H9 (cell line): ENCODE measurements around the gene CAMTA1. TPM values are rescaled to one million over a fixed set of nuclear protein-coding genes. Genes with fewer than 3 reads are reported as not detected.

Experiments used
- DNase-seq: peaks from one replicate; pipeline ENCODE4 v3.0.0-alpha.2; 2017
- H2AFZ ChIP-seq: one replicate; pipeline ENCODE4 v1.6.1; 2013; ENCODE audit warnings: mild to moderate bottlenecking, low read length, control low read depth, moderate library complexity
- H2AK5ac ChIP-seq: 2 replicates; pipeline ENCODE4 v1.6.1; 2013; ENCODE audit warnings: low read length, control low read depth, mixed read lengths; ENCODE audit not compliant: insufficient read length
- H2BK120ac ChIP-seq: one replicate; pipeline ENCODE4 v1.6.1; 2013; ENCODE audit warnings: low read depth, mild to moderate bottlenecking, low read length, control low read depth, inconsistent platforms; ENCODE audit not compliant: poor library complexity, severe bottlenecking
- H2BK12ac ChIP-seq: 2 replicates; pipeline ENCODE4 v1.6.1; 2013; ENCODE audit warnings: low read length, control low read depth, mixed read lengths, low read depth; ENCODE audit not compliant: insufficient read length
- H2BK15ac ChIP-seq: 2 replicates; pipeline ENCODE4 v1.6.1; 2013; ENCODE audit warnings: low read depth, low read length, control low read depth
- H2BK20ac ChIP-seq: one replicate; pipeline ENCODE4 v1.6.1; 2013; ENCODE audit warnings: low read depth, mild to moderate bottlenecking, low read length, control low read depth, inconsistent platforms; ENCODE audit not compliant: poor library complexity, severe bottlenecking
- H2BK5ac ChIP-seq: 2 replicates; pipeline ENCODE4 v1.6.1; 2013; ENCODE audit warnings: low read length, control low read depth, mixed read lengths; ENCODE audit not compliant: insufficient read length
- H3K14ac ChIP-seq: 2 replicates; pipeline ENCODE4 v1.6.1; 2013; ENCODE audit warnings: low read length, control low read depth; ENCODE audit not compliant: insufficient read depth
- H3K18ac ChIP-seq: 2 replicates; pipeline ENCODE4 v1.6.1; 2013; ENCODE audit warnings: low read depth, mild to moderate bottlenecking, mixed read lengths, low read length, control low read depth; ENCODE audit not compliant: insufficient read length
- H3K23ac ChIP-seq: 2 replicates; pipeline ENCODE4 v1.6.1; 2013; ENCODE audit warnings: low read length, control low read depth, mixed read lengths, low read depth; ENCODE audit not compliant: insufficient read length
- H3K23me2 ChIP-seq: 2 replicates; pipeline ENCODE4 v1.6.1; 2013; ENCODE audit warnings: low read depth, mild to moderate bottlenecking, mixed read lengths, low read length, control low read depth; ENCODE audit not compliant: insufficient read length, poor library complexity, severe bottlenecking
- H3K27ac ChIP-seq: 2 replicates; pipeline ENCODE4 v1.5.1; 2013; ENCODE audit warnings: low read length, control low read depth, mixed read lengths, low read depth; ENCODE audit not compliant: insufficient read length
- H3K27me3 ChIP-seq: 2 replicates; pipeline ENCODE4 v1.6.1; 2013; ENCODE audit warnings: low read length, control low read depth, inconsistent platforms; ENCODE audit not compliant: insufficient read depth
- H3K4ac ChIP-seq: 2 replicates; pipeline ENCODE4 v1.6.1; 2013; ENCODE audit warnings: low read depth, mild to moderate bottlenecking, control low read depth, inconsistent platforms, low read length, moderate library complexity
- H3K4me1 ChIP-seq: 2 replicates; pipeline ENCODE4 v1.6.1; 2013; ENCODE audit warnings: low read length, control low read depth, inconsistent platforms; ENCODE audit not compliant: insufficient read depth
- H3K4me2 ChIP-seq: 2 replicates; pipeline ENCODE4 v1.6.1; 2013; ENCODE audit warnings: low read length, control low read depth, mixed read lengths; ENCODE audit not compliant: insufficient read length, insufficient read depth
- H3K56ac ChIP-seq: 2 replicates; pipeline ENCODE4 v1.6.1; 2013; ENCODE audit warnings: low read depth, mild to moderate bottlenecking, mixed read lengths, low read length, control low read depth; ENCODE audit not compliant: insufficient read length
- H3K79me1 ChIP-seq: 2 replicates; pipeline ENCODE4 v1.6.1; 2013; ENCODE audit warnings: low read depth, mild to moderate bottlenecking, moderate library complexity, low read length, control low read depth, inconsistent platforms; ENCODE audit not compliant: insufficient read depth, poor library complexity, severe bottlenecking
- H3K79me2 ChIP-seq: 2 replicates; pipeline ENCODE4 v1.6.1; 2013; ENCODE audit warnings: low read length, control low read depth, inconsistent platforms; ENCODE audit not compliant: insufficient read depth
- H3K9ac ChIP-seq: 2 replicates; pipeline ENCODE4 v1.6.1; 2013; ENCODE audit warnings: low read length, control low read depth, mixed read lengths; ENCODE audit not compliant: insufficient read length; ENCODE audit errors: extremely low read depth
- H3K9me3 ChIP-seq: one replicate; pipeline ENCODE4 v1.6.1; 2013; ENCODE audit warnings: low read depth, low read length, inconsistent platforms; ENCODE audit not compliant: control insufficient read depth
- H3T11ph ChIP-seq: one replicate; pipeline ENCODE4 v1.6.1; 2013; ENCODE audit warnings: mild to moderate bottlenecking, low read length, control low read depth, inconsistent platforms
- H4K20me1 ChIP-seq: one replicate; pipeline ENCODE4 v1.6.1; 2013; ENCODE audit not compliant: control insufficient read depth, insufficient read length, insufficient read depth
- H4K5ac ChIP-seq: 2 replicates; pipeline ENCODE4 v1.6.1; 2013; ENCODE audit warnings: low read depth, mild to moderate bottlenecking, mixed read lengths, low read length, control low read depth; ENCODE audit not compliant: insufficient read length
- H4K8ac ChIP-seq: replicated peaks from 2 replicates; pipeline ENCODE4 v1.6.1; 2013; ENCODE audit warnings: low read length, control low read depth, mixed read lengths, low read depth; ENCODE audit not compliant: insufficient read length
- H4K91ac ChIP-seq: 2 replicates; pipeline ENCODE4 v1.6.1; 2013; ENCODE audit warnings: low read depth, mild to moderate bottlenecking, moderate library complexity, mixed read lengths, low read length, control low read depth; ENCODE audit not compliant: insufficient read length
- H3K27ac Mint-ChIP-seq, 3 experiments: 2 replicates in 2 of 3; 3 replicates in 1 of 3; pipeline ENCODE4 v1.8.0; 2020 to 2021; ENCODE audit warnings: mixed read lengths in 3 of 3, mild to moderate bottlenecking in 1 of 3, moderate library complexity in 1 of 3
- H3K27me3 Mint-ChIP-seq: 2 replicates; pipeline ENCODE4 v1.8.0; 2021; ENCODE audit warnings: low read depth, mild to moderate bottlenecking, moderate library complexity, mixed read lengths
- H3K36me3 Mint-ChIP-seq, 3 experiments: 2 replicates in 2 of 3; 3 replicates in 1 of 3; pipeline ENCODE4 v1.8.0; 2020 to 2021; ENCODE audit warnings: low read depth in 3 of 3, mixed read lengths in 3 of 3; ENCODE audit not compliant: insufficient read depth in 1 of 3
- H3K4me1 Mint-ChIP-seq, 2 experiments: 2 replicates each; pipeline ENCODE4 v1.8.0; 2020; ENCODE audit warnings: mixed read lengths in 2 of 2
- H3K4me3 Mint-ChIP-seq, 2 experiments: 2 replicates in 1 of 2; 3 replicates in 1 of 2; pipeline ENCODE4 v1.8.0; 2020 to 2021; ENCODE audit warnings: mild to moderate bottlenecking in 2 of 2, mixed read lengths in 2 of 2, moderate library complexity in 1 of 2
- H3K9me3 Mint-ChIP-seq, 2 experiments: 2 replicates in 1 of 2; 3 replicates in 1 of 2; pipeline ENCODE4 v1.8.0; 2020; ENCODE audit warnings: mild to moderate bottlenecking in 2 of 2, mixed read lengths in 2 of 2, moderate library complexity in 1 of 2
- WGBS: extraction: QIAGEN DNeasy Blood & Tissue Kit; methylation state at CpG from one replicate; pipeline ENCODE4 v1.1.7; 2013; ENCODE audit warnings: missing lambda C conversion rate, low lambda C conversion rate, mixed read lengths; ENCODE audit not compliant: insufficient read length; ENCODE audit errors: extremely low coverage; 5-methylcytosine and 5-hydroxymethylcytosine counted together
- total RNA-seq: library from RNA; stranded (reverse); gene quantifications from 2 replicates; pipeline ENCODE4 v1.2.1, GENCODE V29; 2021
- TF ChIP-seq, protein P1 (sequence below): fragments of 200-600 bp; sonication (generic); conservative IDR thresholded peaks from 3 replicates; pipeline ENCODE4 v1.8.0; 2021; ENCODE audit warnings: antibody characterized with exemption, mild to moderate bottlenecking

Gene CAMTA1
- total RNA-seq, 1 experiment from 2014 or later: 115 TPM

DNA sequence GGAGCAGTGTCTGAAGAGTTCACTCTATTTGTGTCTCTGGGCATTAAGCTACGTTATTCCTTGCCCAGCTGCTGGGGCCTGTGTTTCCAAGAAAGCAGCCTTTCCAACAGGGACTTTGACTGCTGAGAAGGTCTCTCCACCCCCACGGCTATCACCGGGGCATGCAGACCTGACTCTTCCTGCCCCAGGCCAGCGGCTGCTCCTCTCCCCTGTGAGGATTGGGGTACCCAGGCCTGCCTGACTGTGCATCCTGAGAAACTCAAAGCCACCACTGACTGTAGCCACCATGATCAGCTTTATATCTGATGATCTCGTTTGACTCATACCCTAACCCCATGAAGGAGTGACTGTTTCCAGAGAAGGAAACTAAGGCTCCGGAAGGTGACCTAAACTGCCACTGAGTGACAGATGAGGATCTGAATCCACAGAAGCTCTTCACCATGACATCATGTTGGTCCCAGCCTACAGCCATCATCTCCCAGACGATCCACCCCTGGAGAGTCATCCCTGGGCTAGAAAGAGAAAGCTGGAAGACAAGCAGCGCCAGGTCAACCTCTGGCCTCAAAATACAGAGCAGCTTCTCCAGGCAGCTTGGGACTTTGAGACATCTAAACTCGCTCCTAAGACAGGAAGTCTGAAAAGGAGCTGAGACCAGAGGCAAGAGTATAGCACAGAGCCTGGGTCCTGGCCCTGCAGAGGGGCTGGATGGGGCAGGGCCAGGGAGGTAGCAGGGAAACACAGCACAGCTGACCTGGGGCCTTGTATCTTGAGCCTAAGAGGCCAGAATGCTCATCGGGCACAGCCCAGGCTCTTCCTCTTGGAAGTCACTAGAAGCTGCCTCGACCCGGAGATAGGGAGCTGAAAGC, 741.8 kb downstream of the CAMTA1 start:
- H3T11ph ChIP-seq: no peak overlapping the region
- H3K56ac ChIP-seq: no peak overlapping the region
- H3K14ac ChIP-seq: no peak overlapping the region
- H3K9me3 ChIP-seq: no peaks in the 10 kb centered on the region
- no peaks in the 10 kb centered on the region; a peak in 1 of 5 replicates for H3K9me3 Mint-ChIP-seq
- TF ChIP-seq, protein P1, sequence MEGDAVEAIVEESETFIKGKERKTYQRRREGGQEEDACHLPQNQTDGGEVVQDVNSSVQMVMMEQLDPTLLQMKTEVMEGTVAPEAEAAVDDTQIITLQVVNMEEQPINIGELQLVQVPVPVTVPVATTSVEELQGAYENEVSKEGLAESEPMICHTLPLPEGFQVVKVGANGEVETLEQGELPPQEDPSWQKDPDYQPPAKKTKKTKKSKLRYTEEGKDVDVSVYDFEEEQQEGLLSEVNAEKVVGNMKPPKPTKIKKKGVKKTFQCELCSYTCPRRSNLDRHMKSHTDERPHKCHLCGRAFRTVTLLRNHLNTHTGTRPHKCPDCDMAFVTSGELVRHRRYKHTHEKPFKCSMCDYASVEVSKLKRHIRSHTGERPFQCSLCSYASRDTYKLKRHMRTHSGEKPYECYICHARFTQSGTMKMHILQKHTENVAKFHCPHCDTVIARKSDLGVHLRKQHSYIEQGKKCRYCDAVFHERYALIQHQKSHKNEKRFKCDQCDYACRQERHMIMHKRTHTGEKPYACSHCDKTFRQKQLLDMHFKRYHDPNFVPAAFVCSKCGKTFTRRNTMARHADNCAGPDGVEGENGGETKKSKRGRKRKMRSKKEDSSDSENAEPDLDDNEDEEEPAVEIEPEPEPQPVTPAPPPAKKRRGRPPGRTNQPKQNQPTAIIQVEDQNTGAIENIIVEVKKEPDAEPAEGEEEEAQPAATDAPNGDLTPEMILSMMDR: no peak
- H3K27ac Mint-ChIP-seq: no peak overlapping the region; a peak in 2 of 7 replicates
- DNase-seq: no peak
- H2BK12ac ChIP-seq: no peak overlapping the region
- H3K79me1 ChIP-seq: no peaks in the 10 kb centered on the region
- H3K27me3 Mint-ChIP-seq: no peaks in the 10 kb centered on the region; the same call in 1 of the 2 replicates
- H2BK120ac ChIP-seq: no peak overlapping the region
- H4K5ac ChIP-seq: no peak overlapping the region
- no peak overlapping the region for H2BK15ac ChIP-seq
- no CpG with 5 or more reads among the region's 12 CpGs for WGBS
- H3K18ac ChIP-seq: no peak overlapping the region
- H4K8ac ChIP-seq: no peak overlapping the region
- H3K27me3 ChIP-seq: no peaks in the 10 kb centered on the region
- H4K91ac ChIP-seq: no peak overlapping the region
- H3K79me2 ChIP-seq: no peaks in the 10 kb centered on the region
- H3K23me2 ChIP-seq: no peaks in the 10 kb centered on the region
- no peak overlapping the region for H3K9ac ChIP-seq
- H3K23ac ChIP-seq: no peak overlapping the region
- H3K36me3 Mint-ChIP-seq: no peaks in the 10 kb centered on the region
- no peak overlapping the region for H2AFZ ChIP-seq
- H2AK5ac ChIP-seq: no peak overlapping the region
- H3K4me1 Mint-ChIP-seq: peaks cover 12 to 13% of the 10 kb centered on the region in 2 experiments
- no peak overlapping the region for H2BK20ac ChIP-seq
- H3K4ac ChIP-seq: no peak overlapping the region
- H3K4me2 ChIP-seq: no peak overlapping the region
- H2BK5ac ChIP-seq: no peak overlapping the region
- no peak overlapping the region for H3K4me3 Mint-ChIP-seq
- H3K27ac ChIP-seq: no peak overlapping the region
- H4K20me1 ChIP-seq: no peaks in the 10 kb centered on the region
- no peaks in the 10 kb centered on the region for H3K4me1 ChIP-seq
